NCI-H2107 treated with DMSO at 0.1 percent for 48 hours (cell line): ENCODE measurements around the gene MYO3B.
"Not testable (repeated sequence)": the region's sequence is repeated elsewhere in the genome, so short reads cannot be mapped to it uniquely, and the experiment has no call there.

Experiments
- DNase-seq: peaks from one replicate; lab custom pipeline; 2025; ENCODE audit not compliant: unreplicated experiment; lab: John Stamatoyannopoulos, UW

The MYO3B gene

DNA sequence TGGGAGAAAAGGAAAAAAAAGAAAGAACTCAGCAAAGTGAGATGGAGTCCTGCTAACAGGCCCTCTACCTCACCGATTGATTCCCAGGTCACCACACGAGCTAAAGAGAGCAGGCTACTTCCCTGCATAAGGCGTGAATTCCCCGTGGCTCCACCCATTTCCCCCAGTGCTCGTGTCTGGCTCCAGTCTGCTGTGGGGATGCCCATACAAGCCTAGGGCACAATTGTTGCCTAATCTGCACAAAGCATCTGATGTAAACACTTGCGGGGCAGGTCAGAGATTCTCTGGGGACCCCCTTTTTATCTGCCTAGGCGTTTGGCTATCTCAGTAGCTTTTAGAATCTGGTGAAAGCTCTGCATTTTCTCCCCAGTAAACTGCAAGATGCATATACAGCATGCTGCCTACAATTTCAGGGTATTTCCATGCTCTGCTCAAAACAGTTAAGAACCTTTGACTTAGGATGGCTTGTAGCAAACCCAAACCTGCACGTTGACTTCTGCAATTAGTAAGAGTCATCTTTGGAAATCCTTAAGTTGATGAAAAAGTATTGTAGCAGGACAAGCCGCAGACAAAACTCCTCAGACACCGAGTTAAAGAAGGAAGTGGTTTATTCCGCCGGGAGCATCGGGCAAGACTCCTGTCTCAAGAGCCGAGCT is 34.8 kb downstream of the MYO3B start:
- no peak for DNase-seq

GRCh38 chr2:170213281-170213625 is 35.3 kb downstream of the MYO3B start:
- DNase-seq, result not testable (repeated sequence)

DNA sequence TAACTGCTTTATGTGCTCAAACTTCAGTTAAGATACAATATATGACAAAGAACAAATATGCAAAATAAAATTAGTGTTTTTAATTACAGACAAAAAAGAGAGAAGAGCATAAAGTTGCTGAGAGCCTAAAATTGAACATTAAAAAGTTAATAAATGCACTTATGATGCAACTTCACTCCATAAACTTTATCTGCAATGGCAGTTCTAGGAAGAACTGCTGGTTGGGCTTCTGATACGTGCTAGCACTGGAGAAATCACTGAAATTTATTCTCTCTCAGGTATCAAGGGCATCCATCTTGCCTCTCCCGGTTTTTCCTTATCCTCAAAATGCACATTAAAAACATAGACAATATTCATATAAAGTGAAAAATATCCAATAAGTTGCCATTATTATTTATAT is 35.7 kb downstream of the MYO3B start:
- DNase-seq, result no peak

GRCh38 chr2:170214309-170214948 is 36.5 kb downstream of the MYO3B start:
- DNase-seq, result no peak

DNA sequence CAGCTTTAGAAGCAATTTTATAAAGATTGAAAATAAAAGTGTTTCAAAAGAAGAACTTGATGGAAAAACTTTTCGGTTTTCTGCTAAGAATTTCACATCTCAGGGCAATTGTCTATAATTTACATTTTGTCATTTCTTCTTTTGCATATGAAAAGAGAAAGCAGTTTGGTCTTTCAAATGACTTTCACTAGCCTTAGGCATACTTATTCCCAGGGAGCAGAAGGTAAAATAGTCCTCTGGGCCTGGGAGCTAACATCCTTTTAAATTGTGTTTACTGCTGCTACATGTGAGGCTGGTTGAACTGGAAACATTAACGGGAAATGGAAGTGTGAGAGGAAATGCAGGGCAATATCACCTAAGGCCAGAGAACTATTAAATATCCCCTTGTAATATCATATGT is 37.1 kb downstream of the MYO3B start:
- DNase-seq, result no peak

DNA sequence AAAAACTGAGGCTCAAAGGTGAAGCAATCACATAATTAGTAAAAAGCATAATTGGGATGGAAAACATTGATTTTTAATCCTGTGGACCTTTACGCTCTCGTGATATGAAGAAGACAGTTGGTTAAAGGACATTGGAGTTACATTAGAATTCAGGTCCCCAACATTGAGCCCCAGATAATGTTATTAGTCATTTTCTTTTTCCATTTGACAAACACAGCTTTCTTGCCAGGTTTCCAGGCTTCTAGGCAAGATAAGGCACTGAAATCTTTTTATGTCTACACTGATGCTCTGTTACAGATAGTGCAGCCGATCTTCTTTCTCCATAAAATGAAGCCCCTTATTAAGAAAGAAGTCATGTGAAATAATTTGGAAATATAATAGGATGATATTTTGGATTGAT is 38.5 kb downstream of the MYO3B start:
- no peak for DNase-seq

- DNase-seq, result no peak
Observed at GRCh38 chr2:170216981-170217380, 39.0 kb downstream of the MYO3B start.

DNA sequence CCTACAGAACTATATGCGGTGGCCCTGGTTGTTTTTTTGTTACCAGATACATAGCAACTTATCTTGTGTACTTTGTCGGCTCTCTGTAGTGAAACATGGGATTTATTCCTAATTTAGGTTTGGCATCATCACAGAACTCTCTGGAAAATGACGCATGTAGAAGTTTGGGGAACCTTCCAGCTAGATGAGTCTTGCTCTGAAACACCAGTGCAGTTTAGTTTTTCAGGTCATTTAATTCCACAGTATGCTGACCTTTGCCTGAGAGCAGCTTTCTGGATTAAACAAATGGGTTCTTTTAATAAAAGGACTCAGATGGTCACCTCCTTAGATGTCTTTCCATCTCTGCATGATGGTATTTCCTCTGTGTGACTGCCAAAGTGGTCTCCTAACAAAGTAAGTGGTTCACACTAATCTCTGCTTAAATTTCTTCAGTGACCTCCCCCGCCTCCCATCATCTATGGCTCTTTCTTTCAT is 39.9 kb downstream of the MYO3B start:
- no peak for DNase-seq

GRCh38 chr2:170218456-170218855 is 40.5 kb downstream of the MYO3B start:
- peak; percentile 79 for DNase-seq

DNA sequence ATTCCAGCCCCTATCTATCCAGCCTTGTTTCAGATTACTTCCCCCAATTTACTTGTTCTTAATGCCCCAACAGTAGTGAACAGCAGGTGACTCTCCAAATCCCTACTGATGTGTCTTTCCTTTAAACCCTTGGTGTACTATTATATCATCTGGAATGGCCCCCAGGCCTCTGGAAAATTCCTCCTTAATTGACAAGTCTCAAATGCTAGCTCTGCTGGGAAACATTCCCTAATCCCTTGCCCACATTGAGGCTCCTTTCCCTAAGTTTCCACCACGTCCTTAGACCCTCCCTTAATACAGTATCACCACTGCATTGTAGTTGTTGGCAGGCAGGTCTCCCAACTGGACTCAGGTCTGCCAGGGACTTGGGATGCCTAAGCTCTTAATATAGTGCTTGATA is 41.0 kb downstream of the MYO3B start:
- no peak for DNase-seq

GRCh38 chr2:170221317-170222288 is 43.7 kb downstream of the MYO3B start:
- no peak for DNase-seq

DNA sequence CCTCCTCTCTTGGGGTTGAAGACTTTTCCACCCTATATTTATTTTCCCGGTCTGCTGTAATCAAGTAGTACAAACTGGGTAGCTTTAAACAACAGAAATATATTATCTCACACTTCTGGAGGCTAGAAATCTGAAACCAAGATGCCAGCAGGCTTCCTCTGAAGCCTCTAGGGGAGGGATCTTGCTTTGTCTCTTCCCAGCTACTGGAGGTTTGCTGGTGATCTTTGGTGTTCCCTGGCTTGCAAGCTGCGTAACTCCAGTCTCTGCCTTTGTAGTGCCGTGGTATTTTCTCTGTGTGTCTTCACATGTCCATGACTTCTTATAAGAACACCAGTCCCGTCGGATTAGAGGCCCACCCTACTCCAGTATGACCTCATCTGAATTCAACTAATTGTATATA is 44.4 kb downstream of the MYO3B start:
- peak; percentile 23 for DNase-seq

GRCh38 chr2:170222842-170223241 is 44.9 kb downstream of the MYO3B start:
- DNase-seq, result no peak

DNA sequence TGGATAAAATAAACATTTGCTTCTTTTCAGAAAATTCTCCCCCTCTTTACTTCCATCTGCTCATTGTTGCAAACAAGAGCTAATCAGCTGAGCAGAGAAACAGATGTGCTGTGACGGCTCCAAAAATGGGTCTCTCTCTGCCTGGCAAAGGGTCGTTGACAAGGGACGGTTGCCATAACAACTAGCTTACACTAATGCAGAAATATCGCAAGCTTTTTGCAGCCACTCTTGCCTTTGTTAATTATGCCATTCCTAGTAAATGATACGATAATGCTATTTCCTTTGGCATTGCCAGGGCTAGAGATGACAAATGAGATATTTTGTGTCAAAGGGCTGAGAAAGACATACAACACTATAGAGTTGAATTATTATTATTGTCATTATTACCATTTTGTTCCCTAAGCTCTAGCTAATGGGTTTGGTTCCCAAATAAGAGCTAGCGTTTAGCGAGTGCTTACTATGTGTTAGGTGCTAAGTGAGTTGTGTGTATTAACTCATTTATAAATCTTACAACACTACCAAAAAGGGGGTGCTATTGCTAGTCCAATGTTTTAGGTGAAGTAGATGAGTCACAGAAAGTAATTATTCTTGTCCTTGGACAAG is 46.8 kb downstream of the MYO3B start:
- DNase-seq, result no peak

DNA sequence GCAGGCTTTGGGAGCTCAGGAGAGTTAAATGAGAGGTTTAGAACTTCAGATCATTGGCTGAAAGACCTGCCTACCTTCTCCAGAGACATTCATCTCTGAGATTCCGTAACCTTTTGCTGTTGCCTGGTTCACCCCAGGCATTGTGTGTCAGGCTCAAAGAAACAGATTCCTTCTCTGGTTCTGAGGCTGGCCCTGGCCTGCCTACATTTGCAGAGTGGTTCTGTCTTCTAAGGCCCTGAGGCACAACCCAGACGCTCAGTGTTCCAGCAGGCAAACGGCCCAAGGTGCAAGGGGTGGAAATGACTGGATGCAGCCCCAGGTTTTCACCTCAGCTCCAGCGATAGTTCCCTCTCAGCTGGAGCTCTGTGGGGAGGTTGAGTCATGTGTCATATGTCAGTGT is 48.3 kb downstream of the MYO3B start:
- no peak for DNase-seq

- no peak for DNase-seq
Observed at GRCh38 chr2:170227507-170227947, 49.6 kb downstream of the MYO3B start.

DNA sequence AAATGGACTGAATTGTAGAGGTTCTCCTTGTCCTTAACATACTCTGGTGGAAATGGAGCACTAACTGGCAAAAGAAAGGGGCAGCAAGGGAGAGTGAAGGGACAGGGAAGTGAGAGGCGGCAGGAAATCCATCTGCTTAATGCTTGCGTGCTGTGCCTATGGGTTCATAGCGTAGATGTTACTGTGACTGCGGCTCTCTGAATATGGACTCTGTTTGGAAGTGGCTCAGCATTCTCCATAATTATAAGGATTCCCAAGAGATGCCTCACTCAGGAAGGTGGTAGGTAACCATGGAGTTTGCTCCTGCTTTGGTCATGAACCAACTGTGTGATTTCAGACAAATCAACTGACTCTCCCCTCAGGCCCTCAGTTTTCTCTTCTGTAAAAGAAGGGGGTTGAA is 50.0 kb downstream of the MYO3B start:
- DNase-seq, result no peak

- DNase-seq, result no peak
Observed at GRCh38 chr2:170228429-170228828, 50.5 kb downstream of the MYO3B start.

DNA sequence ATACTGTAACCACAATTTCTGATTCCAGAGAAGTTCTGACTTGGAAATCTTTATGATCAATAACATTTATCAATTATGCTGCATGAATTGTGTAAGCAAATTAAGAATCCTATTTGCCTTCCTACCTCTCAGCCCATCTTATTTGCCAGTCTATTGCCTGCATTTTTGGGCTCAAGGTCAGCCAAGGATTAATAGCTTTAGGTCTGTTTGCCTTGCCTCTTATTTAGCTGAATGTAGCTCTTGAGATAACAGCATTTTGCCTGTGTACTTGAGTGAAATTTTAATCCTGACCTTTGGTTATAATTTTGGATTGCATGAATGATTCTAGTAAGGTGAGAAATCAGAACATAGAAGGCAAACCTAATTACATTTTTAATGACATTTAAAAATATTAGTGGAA is 51.2 kb downstream of the MYO3B start:
- no peak for DNase-seq

GRCh38 chr2:170229744-170230143 is 51.8 kb downstream of the MYO3B start:
- no peak for DNase-seq
